ENCODE measurements around the gene CDK19. TPM values are rescaled to one million over a fixed set of nuclear protein-coding genes. Genes with fewer than 3 reads are reported as not detected.

Gene CDK19
- total and polyA plus RNA-seq, 7 experiments from 2014 or later, result 1.3 to 24.4 (median 20.4) TPM

DNA sequence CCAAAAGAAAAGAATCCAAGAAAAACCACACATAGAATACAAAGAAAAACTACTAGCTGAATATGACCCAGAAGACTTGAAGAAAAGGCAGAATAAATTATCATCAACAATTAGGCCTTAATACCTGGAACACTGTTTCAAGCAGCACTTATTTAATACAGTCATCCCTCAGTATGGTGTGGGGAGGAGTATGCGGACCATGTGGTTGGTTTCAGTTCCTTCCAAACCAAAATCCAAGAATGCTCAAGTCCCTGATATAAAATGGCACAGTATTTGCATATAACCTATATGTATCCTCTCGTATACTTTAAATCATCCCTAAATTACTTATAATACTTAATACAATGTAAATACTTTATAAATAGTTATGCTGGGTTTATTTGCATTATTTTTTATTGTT lies 16.1 kb downstream of the CDK19 start:
- DNase-seq (no peak), ATAC-seq (no peak)
- intact Hi-C loops (cut with micrococcal nuclease), result loop anchor here in 1 of 2 donors (10.0 kb wide), 1 partner anchor 64 kb away; no protein-coding TSS in a partner anchor
- CTCF ChIA-PET, result no interaction called here
- POLR2A ChIA-PET, result interaction anchor here (1.4 to 1.5 kb wide), 2 partner anchors 11 to 76 kb away, joined by 3 read pairs; no protein-coding TSS in a partner anchor
- Histone ChIP-seq H3K9me3 (ENCODE audit: control insufficient read depth in 2 of 3, low read length in 3 of 3) (no peaks in the 10 kb centered on the region), H3K4me3 (ENCODE audit: low read length) (no peak overlapping the region), H3K27me3 (ENCODE audit: control insufficient read depth in 2 of 2, insufficient read depth in 2 of 2, low read length in 2 of 2) (no peaks in the 10 kb centered on the region), H3K36me3 (ENCODE audit: control insufficient read depth in 2 of 3, insufficient read depth in 3 of 3, low read length in 3 of 3) (no peaks in the 10 kb centered on the region), H3K27ac (ENCODE audit: low read depth, low read length) (no peak overlapping the region), H3K4me1 (ENCODE audit: control insufficient read depth in 2 of 2, insufficient read depth in 2 of 2, low read length in 2 of 2) (no peaks in the 10 kb centered on the region)
- no peaks in the 10 kb centered on the region for H3K27me3 Mint-ChIP-seq
- no peak overlapping the region for H3K27ac Mint-ChIP-seq
- H3K4me1 Mint-ChIP-seq, result peaks cover 14 to 28% (median 24%) of the 10 kb centered on the region in 7 donors
- peaks cover 7 to 24% (median 23%) of the 10 kb centered on the region in 5 donors for H3K36me3 Mint-ChIP-seq
- H3K4me3 Mint-ChIP-seq, result no peak overlapping the region
- peaks cover 0 to 14% (median 7%) of the 10 kb centered on the region in 11 donors for H3K9me3 Mint-ChIP-seq

DNA sequence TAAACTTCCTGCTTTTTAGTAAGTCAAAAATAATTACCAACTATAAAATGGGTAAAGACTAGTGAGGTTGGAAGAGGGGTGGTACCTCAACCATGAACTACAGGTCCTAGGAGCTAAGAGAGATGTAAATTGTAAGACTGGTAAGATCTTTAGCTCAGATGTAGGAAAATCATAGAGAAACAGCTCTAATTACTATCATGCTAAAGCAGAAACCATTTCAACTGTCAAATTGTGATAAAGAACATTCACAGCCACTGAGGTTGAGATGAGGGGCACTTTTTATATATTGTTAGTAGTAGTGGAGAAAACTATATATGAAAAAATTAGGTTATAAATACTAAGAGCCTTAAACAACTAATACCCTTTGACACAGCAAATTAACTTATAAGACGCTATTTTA lies 20.0 kb downstream of the CDK19 start:
- Mint-ChIP-seq H3K27me3 (no peaks in the 10 kb centered on the region), H3K9me3 (peaks cover 0 to 6% (median 2%) of the 10 kb centered on the region in 11 donors), H3K27ac (no peak overlapping the region), H3K4me1 (peaks cover 5 to 16% (median 7%) of the 10 kb centered on the region in 7 donors), H3K36me3 (peaks cover 2 to 12% (median 9%) of the 10 kb centered on the region in 5 donors), H3K4me3 (no peak overlapping the region)
- no peaks in the 10 kb centered on the region for H3K36me3 ChIP-seq (ENCODE audit: control insufficient read depth in 2 of 3, insufficient read depth in 3 of 3, low read length in 3 of 3)
- ATAC-seq, result no peak
- ChIA-PET POLR2A (no interaction called here), CTCF (no interaction called here)
- H3K9me3 ChIP-seq (ENCODE audit: control insufficient read depth in 2 of 3, low read length in 3 of 3), result no peaks in the 10 kb centered on the region
- H3K27me3 ChIP-seq (ENCODE audit: control insufficient read depth in 2 of 2, insufficient read depth in 2 of 2, low read length in 2 of 2), result no peaks in the 10 kb centered on the region
- H3K4me1 ChIP-seq (ENCODE audit: control insufficient read depth in 2 of 2, insufficient read depth in 2 of 2, low read length in 2 of 2), result no peaks in the 10 kb centered on the region
- no peak for DNase-seq
- intact Hi-C loops (cut with micrococcal nuclease), result loop anchor here in 1 of 2 donors (10.0 kb wide), 1 partner anchor 60 kb away; no protein-coding TSS in a partner anchor
- H3K27ac ChIP-seq (ENCODE audit: low read depth, low read length), result no peak overlapping the region
- no peak overlapping the region for H3K4me3 ChIP-seq (ENCODE audit: low read length)

DNA sequence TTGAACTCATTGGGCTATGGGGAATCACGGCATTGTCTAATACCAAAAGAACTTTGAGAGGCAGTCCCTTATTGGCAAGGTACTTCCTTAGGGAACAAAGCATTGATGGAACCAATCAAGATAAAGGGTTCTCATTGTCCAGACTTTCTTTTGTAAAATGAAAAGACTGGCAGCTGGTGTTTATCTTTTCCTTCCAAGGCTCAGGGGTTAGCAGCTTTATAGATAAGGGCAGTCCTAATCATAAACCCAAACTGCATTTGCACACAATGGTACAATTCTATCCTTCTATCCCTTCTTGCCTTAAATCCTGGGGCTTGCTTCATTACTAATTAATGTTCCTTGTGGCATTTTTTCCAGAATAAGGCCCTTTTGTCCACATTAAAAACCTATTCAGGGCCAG lies 28.6 kb downstream of the CDK19 start:
- H3K4me1 ChIP-seq (ENCODE audit: control insufficient read depth in 2 of 2, insufficient read depth in 2 of 2, low read length in 2 of 2), result no peaks in the 10 kb centered on the region
- no peak for ATAC-seq
- no peak for DNase-seq
- Mint-ChIP-seq H3K27me3 (no peaks in the 10 kb centered on the region), H3K4me1 (peaks cover 9 to 35% (median 19%) of the 10 kb centered on the region in 7 donors), H3K9me3 (peaks cover 0 to 13% (median 6%) of the 10 kb centered on the region in 11 donors), H3K4me3 (no peak overlapping the region), H3K27ac (no peak overlapping the region), H3K36me3 (peaks cover 0 to 39% (median 25%) of the 10 kb centered on the region in 5 donors)
- no peak overlapping the region for H3K4me3 ChIP-seq (ENCODE audit: low read length)
- POLR2A ChIA-PET, result no interaction called here
- peaks cover 0 to 9% (median 0%) of the 10 kb centered on the region in 3 experiments for H3K9me3 ChIP-seq (ENCODE audit: control insufficient read depth in 2 of 3, low read length in 3 of 3)
- no peaks in the 10 kb centered on the region for H3K36me3 ChIP-seq (ENCODE audit: control insufficient read depth in 2 of 3, insufficient read depth in 3 of 3, low read length in 3 of 3)
- intact Hi-C loops (cut with micrococcal nuclease), result no loop called here
- H3K27ac ChIP-seq (ENCODE audit: low read depth, low read length), result no peak overlapping the region
- no peaks in the 10 kb centered on the region for H3K27me3 ChIP-seq (ENCODE audit: control insufficient read depth in 2 of 2, insufficient read depth in 2 of 2, low read length in 2 of 2)
- CTCF ChIA-PET, result no interaction called here

- H3K27ac Mint-ChIP-seq, result no peak overlapping the region
- H3K27me3 ChIP-seq (ENCODE audit: control insufficient read depth in 2 of 2, insufficient read depth in 2 of 2, low read length in 2 of 2), result no peaks in the 10 kb centered on the region
- no peaks in the 10 kb centered on the region for H3K4me1 ChIP-seq (ENCODE audit: control insufficient read depth in 2 of 2, insufficient read depth in 2 of 2, low read length in 2 of 2)
- intact Hi-C loops (cut with micrococcal nuclease), result no loop called here
- H3K4me3 ChIP-seq (ENCODE audit: low read length), result no peak overlapping the region
- DNase-seq, result no peak
- H3K4me1 Mint-ChIP-seq, result peaks cover 9 to 36% (median 19%) of the 10 kb centered on the region in 7 donors
- peaks cover 0 to 39% (median 25%) of the 10 kb centered on the region in 5 donors for H3K36me3 Mint-ChIP-seq
- no peak overlapping the region for H3K4me3 Mint-ChIP-seq
- no peaks in the 10 kb centered on the region for H3K27me3 Mint-ChIP-seq
- H3K9me3 Mint-ChIP-seq, result peaks cover 0 to 13% (median 6%) of the 10 kb centered on the region in 11 donors
- CTCF ChIA-PET, result no interaction called here
- POLR2A ChIA-PET, result no interaction called here
- H3K36me3 ChIP-seq (ENCODE audit: control insufficient read depth in 2 of 3, insufficient read depth in 3 of 3, low read length in 3 of 3), result no peaks in the 10 kb centered on the region
- ATAC-seq, result no peak
- peaks cover 0 to 9% (median 0%) of the 10 kb centered on the region in 3 experiments for H3K9me3 ChIP-seq (ENCODE audit: control insufficient read depth in 2 of 3, low read length in 3 of 3)
- H3K27ac ChIP-seq (ENCODE audit: low read depth, low read length), result no peak overlapping the region
Measured at GRCh38 chr6:110786271-110786670, 29.0 kb downstream of the CDK19 start.

- H3K4me1 Mint-ChIP-seq, result peaks cover 12 to 41% (median 19%) of the 10 kb centered on the region in 7 donors
- Histone ChIP-seq H3K27me3 (ENCODE audit: control insufficient read depth in 2 of 2, insufficient read depth in 2 of 2, low read length in 2 of 2) (no peaks in the 10 kb centered on the region), H3K4me3 (ENCODE audit: low read length) (no peak overlapping the region), H3K4me1 (ENCODE audit: control insufficient read depth in 2 of 2, insufficient read depth in 2 of 2, low read length in 2 of 2) (no peaks in the 10 kb centered on the region), H3K9me3 (ENCODE audit: control insufficient read depth in 2 of 3, low read length in 3 of 3) (peaks cover 0 to 9% (median 0%) of the 10 kb centered on the region in 3 experiments), H3K27ac (ENCODE audit: low read depth, low read length) (no peak overlapping the region), H3K36me3 (ENCODE audit: control insufficient read depth in 2 of 3, insufficient read depth in 3 of 3, low read length in 3 of 3) (no peaks in the 10 kb centered on the region)
- peaks cover 0 to 39% (median 22%) of the 10 kb centered on the region in 5 donors for H3K36me3 Mint-ChIP-seq
- no peak for ATAC-seq
- DNase-seq, result no peak
- H3K27me3 Mint-ChIP-seq, result no peaks in the 10 kb centered on the region
- CTCF ChIA-PET, result no interaction called here
- H3K27ac Mint-ChIP-seq, result no peak overlapping the region
- POLR2A ChIA-PET, result no interaction called here
- H3K9me3 Mint-ChIP-seq, result peaks cover 0 to 13% (median 6%) of the 10 kb centered on the region in 11 donors
- no peak overlapping the region for H3K4me3 Mint-ChIP-seq
- intact Hi-C loops (cut with micrococcal nuclease), result no loop called here
Measured at GRCh38 chr6:110784610-110784979, 30.7 kb downstream of the CDK19 start.

DNA sequence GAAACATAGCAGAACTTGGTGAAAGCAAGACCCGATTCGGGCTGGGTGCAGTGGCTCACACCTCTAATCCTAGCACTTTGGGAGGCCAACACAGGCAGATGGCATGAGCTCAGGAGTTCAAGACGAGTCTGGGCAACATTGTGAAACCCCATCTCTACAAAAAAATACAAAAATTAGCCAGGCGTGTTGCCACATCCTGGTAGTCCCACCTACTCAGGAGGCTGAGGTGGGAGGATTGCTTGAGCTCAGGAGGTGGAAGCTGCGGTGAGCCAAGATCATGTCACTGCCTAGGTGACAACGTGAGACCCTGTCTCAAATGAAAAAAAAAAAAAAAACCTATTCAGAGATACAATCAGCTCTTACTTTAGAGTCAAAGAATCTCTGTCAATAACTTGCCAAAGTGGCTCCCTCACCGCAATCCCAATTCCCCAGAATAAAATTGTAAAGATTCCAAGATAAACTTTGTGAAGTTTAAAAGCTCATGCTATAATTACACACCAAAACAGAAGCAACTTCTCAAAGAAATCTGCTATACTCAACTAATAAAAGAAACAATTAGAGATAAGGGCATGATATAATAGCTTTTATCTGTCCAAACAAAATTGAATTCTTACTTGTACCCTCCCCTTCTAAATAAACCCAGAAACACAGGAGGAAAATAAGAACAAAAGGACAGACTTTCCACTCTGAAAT lies 33.6 kb downstream of the CDK19 start:
- Mint-ChIP-seq H3K9me3 (peaks cover 0 to 3% (median 0%) of the 10 kb centered on the region in 11 donors), H3K36me3 (peaks cover 5 to 38% (median 24%) of the 10 kb centered on the region in 5 donors), H3K27ac (no peak overlapping the region), H3K27me3 (no peaks in the 10 kb centered on the region), H3K4me3 (no peak overlapping the region), H3K4me1 (peaks cover 12 to 41% (median 19%) of the 10 kb centered on the region in 7 donors)
- intact Hi-C loops (cut with micrococcal nuclease), result no loop called here
- Histone ChIP-seq H3K9me3 (ENCODE audit: control insufficient read depth in 2 of 3, low read length in 3 of 3) (no peaks in the 10 kb centered on the region), H3K4me3 (ENCODE audit: low read length) (no peak overlapping the region), H3K4me1 (ENCODE audit: control insufficient read depth in 2 of 2, insufficient read depth in 2 of 2, low read length in 2 of 2) (no peaks in the 10 kb centered on the region), H3K36me3 (ENCODE audit: control insufficient read depth in 2 of 3, insufficient read depth in 3 of 3, low read length in 3 of 3) (no peaks in the 10 kb centered on the region), H3K27me3 (ENCODE audit: control insufficient read depth in 2 of 2, insufficient read depth in 2 of 2, low read length in 2 of 2) (no peaks in the 10 kb centered on the region), H3K27ac (ENCODE audit: low read depth, low read length) (no peak overlapping the region)
- POLR2A ChIA-PET, result interaction anchor here (1.0 kb wide), 1 partner anchor 93 kb away, joined by 3 read pairs; the partner anchor contains the start of gene AMD1
- CTCF ChIA-PET, result interaction anchor here (0.7 kb wide), 2 partner anchors 210 to 310 kb away, joined by 5 read pairs; no protein-coding TSS in a partner anchor
- no peak for DNase-seq
- no peak for ATAC-seq

DNA sequence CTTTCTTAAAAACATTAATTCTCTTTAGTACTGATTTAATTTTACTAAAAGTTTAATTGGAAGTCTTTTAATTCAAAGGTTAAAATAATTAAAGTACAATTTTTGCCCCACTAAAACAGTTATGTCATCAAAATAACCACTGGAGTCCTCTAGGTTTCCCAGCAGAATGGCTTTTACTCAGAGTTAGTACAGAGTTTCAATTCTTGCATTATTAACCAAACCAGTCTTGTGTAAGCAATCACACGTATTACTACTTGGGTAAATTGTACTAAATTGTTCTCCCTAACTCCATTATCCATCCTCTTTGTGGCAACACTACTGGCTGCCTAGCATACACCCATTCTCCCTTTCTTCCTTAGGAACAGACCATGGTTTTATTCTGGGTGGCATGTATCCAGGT lies 36.9 kb downstream of the CDK19 start:
- ATAC-seq, result no peak
- Histone ChIP-seq H3K4me3 (ENCODE audit: low read length) (no peak overlapping the region), H3K27me3 (ENCODE audit: control insufficient read depth in 2 of 2, insufficient read depth in 2 of 2, low read length in 2 of 2) (no peaks in the 10 kb centered on the region), H3K9me3 (ENCODE audit: control insufficient read depth in 2 of 3, low read length in 3 of 3) (no peaks in the 10 kb centered on the region), H3K36me3 (ENCODE audit: control insufficient read depth in 2 of 3, insufficient read depth in 3 of 3, low read length in 3 of 3) (no peaks in the 10 kb centered on the region), H3K4me1 (ENCODE audit: control insufficient read depth in 2 of 2, insufficient read depth in 2 of 2, low read length in 2 of 2) (no peaks in the 10 kb centered on the region), H3K27ac (ENCODE audit: low read depth, low read length) (no peak overlapping the region)
- no peak for DNase-seq
- Mint-ChIP-seq H3K27me3 (no peaks in the 10 kb centered on the region), H3K36me3 (peaks cover 0 to 24% (median 15%) of the 10 kb centered on the region in 5 donors), H3K9me3 (no peaks in the 10 kb centered on the region), H3K27ac (no peak overlapping the region), H3K4me3 (no peak overlapping the region), H3K4me1 (peaks cover 9 to 17% (median 12%) of the 10 kb centered on the region in 7 donors)
- ChIA-PET POLR2A (no interaction called here), CTCF (no interaction called here)
- intact Hi-C loops (cut with micrococcal nuclease), result no loop called here
